Stimulated activated CD4-positive, alpha-beta T cell treated with anti-CD3 and anti-CD28 coated beads, Interleukin-1b, Interleukin-23, amount 100 ng/mL, for 24 hours (primary cell): ENCODE measurements around the gene LYZL1.
"Not testable (repeated sequence)": the region's sequence is repeated elsewhere in the genome, so short reads cannot be mapped to it uniquely, and the experiment has no call there.

Experiments used
- DNase-seq, 4 experiments: peaks; one replicate each; pipeline ENCODE4 v3.0.0-alpha.2; 2020; ENCODE audit warnings: low read depth in 4 of 4, low spot score in 1 of 4

Gene LYZL1

DNA sequence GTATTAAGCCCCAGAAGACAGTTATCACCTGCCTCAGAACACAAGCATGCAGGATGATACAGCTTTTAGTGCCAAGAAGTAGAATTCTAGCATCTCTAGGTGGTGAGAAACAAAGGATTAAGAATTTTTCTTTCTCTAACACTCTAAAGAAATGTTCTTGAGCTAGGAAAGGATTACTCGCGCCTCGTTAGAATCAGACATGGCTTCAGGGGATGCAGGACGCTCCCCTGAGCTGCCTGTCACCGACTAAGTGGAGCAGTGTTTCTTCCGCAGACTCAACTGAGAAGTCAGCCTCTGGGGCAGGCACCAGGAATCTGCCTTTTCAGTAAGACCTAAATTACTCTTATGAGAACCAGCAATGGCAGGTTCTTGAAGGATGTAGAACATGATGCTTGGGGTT is at the start of gene LYZL1:
LYZL1 (plus strand) TSS at position 165 of the 400 bp plus-strand sequence. CDS start 2,798 bp downstream, outside the sequence.
- not testable (repeated sequence) for DNase-seq

GRCh38 chr10:29239569-29240472 is 49.0 kb upstream of the LYZL1 start:
- no peak for DNase-seq

DNA sequence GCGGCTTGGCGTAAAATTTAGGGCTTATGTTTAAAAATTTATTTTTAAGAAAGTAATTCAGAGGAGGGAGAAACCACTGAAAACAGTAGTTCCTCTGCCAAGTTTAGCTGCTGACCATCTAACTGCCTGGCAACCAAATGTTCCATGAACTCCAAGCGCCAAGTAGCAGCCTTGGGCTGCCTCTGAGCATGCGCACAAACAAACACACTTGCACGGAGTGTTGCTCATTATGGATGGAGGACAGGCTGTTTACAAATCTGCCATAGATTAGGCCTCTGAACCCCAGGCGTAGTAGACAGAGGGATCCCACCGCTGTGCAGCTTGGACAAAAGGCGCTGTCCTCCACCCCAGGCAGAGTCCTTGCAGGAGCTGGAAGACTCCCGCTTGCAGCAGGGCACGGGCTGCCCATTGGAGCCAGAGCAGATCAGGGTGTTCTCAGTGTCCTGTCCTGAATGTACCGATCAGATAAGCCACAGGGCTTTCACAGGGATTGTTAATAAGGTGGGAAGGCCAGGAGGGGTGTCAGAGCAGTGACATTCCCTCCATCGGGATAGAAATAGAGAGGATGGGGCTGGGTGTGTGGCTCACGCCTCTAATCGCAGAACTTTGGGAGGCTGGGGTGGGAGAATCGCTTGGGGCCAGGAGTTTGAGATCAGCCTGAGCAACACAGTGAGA is 47.7 kb upstream of the LYZL1 start:
- no peak for DNase-seq

DNA sequence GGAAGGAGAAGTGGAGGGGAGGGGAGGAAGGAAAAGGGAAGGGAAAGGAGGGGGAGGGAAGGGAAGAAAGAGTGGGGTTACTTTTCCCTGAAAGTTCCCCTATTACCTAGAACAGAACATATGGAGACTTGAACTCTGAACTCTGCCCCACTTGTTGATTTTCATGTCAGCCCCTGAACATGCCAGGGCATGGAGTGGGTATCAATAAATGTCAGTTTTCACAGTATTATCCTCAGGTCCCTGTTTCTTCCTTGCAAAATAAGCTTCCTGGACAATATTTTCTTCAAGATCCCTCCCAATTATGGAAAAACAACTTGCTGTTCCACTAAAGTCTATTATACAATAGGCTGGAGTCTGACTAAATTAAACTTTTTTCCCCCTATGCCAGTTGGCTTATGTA is 46.9 kb upstream of the LYZL1 start:
- no peak for DNase-seq

GRCh38 chr10:29243066-29243465 is 45.8 kb upstream of the LYZL1 start:
- no peak for DNase-seq

- no peak for DNase-seq
Measured at GRCh38 chr10:29243750-29244149, 45.1 kb upstream of the LYZL1 start.

DNA sequence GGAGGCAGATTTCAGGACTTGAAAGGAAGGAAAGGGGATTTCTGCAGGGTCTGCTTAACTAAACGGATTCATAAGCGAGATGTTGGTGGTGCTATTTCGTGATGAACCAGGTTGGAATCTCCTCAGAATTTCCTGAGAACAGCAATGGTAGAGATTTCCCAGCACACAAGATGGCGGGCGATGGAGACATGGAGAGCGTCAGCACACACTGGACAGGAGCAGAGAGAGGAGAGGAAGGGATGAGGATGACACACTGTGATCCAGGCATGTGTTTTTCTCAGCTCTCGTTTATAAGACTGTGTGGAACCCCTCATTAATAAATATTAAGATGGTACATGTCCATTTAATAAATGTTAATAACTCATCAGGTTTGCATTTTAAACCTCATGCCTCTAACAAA is 43.9 kb upstream of the LYZL1 start:
- DNase-seq, result no peak

- no peak for DNase-seq
Measured at GRCh38 chr10:29245476-29245875, 43.4 kb upstream of the LYZL1 start.

DNA sequence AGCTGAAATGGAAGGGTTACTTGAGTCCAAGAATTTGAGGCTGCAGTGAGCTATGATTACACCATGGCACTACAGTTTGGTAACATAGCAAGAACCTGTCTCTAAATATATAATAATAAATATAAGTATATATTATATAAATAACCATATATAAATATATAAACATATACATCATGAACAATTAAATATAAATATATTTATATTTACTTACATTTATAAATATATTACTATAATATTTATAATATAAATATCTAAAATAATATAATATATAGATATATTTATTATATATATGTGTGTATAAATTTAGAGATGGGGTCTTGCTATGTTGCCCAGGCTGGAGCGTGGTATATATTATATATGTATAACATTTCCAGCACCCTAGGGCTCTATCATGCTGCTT is 42.4 kb upstream of the LYZL1 start:
- DNase-seq, result no peak

GRCh38 chr10:29248158-29248557 is 40.7 kb upstream of the LYZL1 start:
- DNase-seq, result no peak

- DNase-seq, result no peak
Measured at GRCh38 chr10:29249018-29249417, 39.9 kb upstream of the LYZL1 start.

DNA sequence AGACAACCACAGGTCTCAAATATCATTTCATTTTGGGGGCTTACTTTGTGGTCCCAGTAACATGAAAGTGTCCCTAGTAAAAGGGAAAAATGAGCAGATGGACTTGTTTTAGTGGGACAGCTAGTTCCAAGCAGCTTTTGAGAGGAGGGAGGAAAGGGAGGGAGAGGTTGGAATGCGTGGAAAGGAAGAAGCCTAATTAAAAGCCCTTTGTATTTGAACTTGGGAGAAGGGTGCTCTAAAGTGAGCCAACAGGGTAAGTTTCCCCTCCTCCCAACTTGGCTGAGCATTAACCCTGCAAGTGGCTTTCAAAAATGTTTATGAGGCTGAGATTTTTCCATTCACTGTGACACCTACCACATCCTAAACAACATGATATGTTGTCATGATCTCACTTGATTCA is 38.8 kb upstream of the LYZL1 start:
- DNase-seq, result no peak

GRCh38 chr10:29252811-29253689 is 35.8 kb upstream of the LYZL1 start:
- no peak for DNase-seq

- no peak for DNase-seq
Measured at GRCh38 chr10:29253690-29254029, 35.2 kb upstream of the LYZL1 start.

DNA sequence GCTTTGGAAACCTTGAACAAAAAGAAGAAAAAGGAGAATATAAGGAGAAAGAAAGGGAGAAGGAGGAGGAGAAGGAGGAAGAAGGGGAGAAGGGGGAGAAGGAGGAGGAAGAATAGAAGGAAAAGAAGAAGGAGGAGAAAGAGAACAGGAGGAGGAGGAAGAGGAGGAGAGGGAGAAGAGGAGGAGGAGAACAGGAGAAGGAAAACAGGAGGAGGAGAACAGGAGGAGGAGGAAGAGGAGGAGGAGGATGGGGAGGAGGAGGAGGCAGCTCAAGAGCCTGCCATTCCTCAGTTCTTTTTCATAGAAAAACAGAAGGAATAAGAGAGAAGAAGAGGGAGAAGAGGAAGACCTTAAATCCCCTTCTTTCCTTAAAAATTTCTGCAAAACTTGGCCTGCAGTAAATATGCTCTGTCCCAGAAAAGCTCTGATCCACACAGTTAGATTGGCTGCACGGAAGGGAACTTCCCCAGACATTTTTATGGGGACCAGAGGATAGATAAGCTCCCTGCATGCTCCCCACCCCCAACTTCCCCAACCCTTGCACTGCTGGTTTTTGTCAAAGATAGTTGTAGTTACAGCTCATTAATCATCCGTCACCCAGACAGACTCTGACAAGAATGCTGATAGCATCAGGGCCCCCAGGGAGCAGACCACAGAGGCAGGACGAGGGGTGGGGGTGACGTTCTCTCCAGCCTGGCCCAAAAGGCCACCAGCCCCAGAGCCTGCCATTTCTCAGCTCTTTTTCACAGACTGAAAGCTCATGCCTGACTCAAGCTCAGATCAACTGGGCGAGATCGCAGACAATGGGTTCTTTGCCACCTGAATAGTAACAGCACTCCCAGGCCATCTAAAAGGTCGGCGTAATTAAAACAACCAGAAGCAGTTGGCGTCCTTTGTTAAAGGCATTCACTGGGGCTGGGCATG is 34.5 kb upstream of the LYZL1 start:
- DNase-seq, result no peak

GRCh38 chr10:29255104-29255503 is 33.8 kb upstream of the LYZL1 start:
- no peak for DNase-seq

DNA sequence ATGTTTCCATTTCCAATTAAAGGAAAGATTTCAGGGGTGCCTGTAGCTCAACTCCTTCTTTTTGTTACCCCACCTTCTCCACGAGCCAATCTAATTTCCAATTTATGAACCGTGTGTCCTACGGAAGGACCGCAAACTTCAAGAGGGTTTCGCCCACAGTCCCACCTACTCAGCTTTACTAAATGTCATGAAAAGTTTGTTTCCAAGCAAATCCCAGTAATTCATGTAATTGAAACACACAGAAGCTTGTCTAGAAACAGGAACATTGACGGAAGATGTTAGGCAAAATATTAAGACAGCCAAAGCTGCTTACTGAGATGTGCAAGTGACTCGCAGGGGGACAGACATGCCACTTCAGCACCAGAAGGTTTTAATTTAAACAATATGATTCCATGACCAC is 32.9 kb upstream of the LYZL1 start:
- no peak for DNase-seq

GRCh38 chr10:29256586-29256985 is 32.3 kb upstream of the LYZL1 start:
- DNase-seq, result no peak

DNA sequence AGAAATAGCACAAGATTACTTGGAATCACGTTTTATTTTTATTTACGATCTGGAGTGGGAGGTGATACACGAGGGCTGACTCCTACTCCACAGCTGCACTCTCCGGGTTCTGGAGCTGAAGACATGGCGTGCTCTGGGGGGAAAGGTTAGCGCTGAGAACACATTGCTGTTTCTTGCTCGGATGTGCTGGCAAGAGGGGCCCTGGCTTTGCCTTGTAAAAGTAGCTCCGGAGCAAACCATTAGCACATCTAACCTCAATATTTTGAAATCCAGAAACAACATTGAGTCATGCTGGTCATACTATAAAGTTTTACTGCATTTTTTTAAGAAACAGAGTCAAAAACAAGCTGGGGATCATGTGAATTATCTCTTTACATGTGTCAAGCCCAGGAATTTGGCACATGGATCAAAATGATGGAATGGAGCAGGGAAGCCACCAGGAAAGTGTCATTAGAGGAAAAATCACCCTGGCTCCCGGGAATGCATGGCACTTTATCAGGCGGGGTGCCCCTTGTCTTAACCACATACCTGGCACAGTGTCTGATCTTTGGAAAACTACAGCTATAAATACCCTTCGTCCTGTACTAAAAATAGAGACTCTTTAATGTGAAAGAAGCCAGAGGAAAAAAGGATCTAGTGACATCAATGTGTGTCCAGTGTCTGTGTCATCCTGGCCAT is 31.6 kb upstream of the LYZL1 start:
- DNase-seq, result no peak

GRCh38 chr10:29257784-29258135 is 31.1 kb upstream of the LYZL1 start:
- DNase-seq, result no peak
